Tibial nerve (tissue), 3 donors: ENCODE data around the gene ATP1B3.

Experiments used
- CTCF ChIP-seq, 5 experiments: fragments of 200-600 bp in 3 of 5; fragments of 450-650 bp in 2 of 5; sonication (generic) in 3 of 5; IDR thresholded peaks; one replicate each; pipeline ENCODE4 v1.5.1; 2016 to 2019; ENCODE audit warnings: antibody characterized with exemption in 5 of 5, mild to moderate bottlenecking in 3 of 5, moderate library complexity in 2 of 5
- POLR2A ChIP-seq, 2 donors: fragments of 450-650 bp; IDR thresholded peaks; one replicate each; pipeline ENCODE4 v1.6.1; 2017; ENCODE audit warnings: antibody characterized with exemption in 2 of 2, mild to moderate bottlenecking in 2 of 2, moderate library complexity in 2 of 2

GRCh38 chr3:141877911-141878310 is 1.5 kb downstream of the ATP1B3 start:
- no peak for TF ChIP-seq POLR2A (IDR thresholded peaks at IDR 0.05)
- TF ChIP-seq CTCF (IDR thresholded peaks at IDR 0.05), result no peak
